HG02678 (cell line): Measurements from ENCODE around the gene EFEMP1.
"Not testable (repeated sequence)": the region's sequence is repeated elsewhere in the genome, so short reads cannot be mapped to it uniquely, and the experiment has no call there.

ENCODE experiments used
- ATAC-seq: cut with Tn5 transposase; IDR thresholded peaks from one replicate; pipeline ENCODE4 v1.9.1; 2021; ENCODE audit warnings: mild to moderate bottlenecking, moderate library complexity; ENCODE audit not compliant: unreplicated experiment

The EFEMP1 gene

DNA sequence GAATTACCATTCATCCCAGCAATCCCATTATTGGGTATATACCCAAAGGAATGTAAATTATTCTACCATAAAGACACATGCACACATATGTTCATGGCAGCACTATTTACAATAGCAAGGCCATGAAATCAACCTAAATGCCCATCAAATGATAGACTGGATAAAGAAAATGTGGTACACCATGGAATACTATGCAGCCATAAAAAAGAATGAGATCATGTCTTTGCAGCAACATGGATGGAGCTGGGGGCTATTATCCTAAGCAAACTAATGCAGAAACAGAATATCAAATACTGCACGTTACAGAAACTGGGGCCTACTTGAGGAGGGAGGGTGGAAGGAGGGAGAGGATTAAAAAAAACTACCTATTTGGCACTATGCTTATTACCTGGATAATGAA lies 85.5 kb downstream of the EFEMP1 start:
- ATAC-seq = not testable (repeated sequence)

DNA sequence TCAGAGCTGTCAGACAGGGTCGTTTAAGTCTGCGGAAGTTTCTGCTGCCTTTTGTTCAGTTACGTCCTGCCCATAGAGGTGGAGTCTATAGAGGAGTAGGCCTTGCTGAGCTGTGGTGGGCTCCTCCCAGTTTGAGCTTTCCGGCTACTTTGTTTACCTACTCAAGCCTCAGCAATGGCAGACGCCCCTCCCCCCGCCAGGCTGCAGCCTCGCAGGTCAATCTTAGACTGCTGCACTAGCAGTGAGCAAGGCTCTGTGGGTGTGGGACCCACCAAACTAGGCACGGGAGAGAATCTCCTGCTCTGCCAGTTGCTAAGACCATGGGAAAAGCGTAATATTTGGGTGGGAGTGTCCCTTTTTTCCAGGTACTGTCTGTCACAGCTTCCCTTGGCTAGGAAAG lies 86.5 kb downstream of the EFEMP1 start:
- ATAC-seq = no peak

DNA sequence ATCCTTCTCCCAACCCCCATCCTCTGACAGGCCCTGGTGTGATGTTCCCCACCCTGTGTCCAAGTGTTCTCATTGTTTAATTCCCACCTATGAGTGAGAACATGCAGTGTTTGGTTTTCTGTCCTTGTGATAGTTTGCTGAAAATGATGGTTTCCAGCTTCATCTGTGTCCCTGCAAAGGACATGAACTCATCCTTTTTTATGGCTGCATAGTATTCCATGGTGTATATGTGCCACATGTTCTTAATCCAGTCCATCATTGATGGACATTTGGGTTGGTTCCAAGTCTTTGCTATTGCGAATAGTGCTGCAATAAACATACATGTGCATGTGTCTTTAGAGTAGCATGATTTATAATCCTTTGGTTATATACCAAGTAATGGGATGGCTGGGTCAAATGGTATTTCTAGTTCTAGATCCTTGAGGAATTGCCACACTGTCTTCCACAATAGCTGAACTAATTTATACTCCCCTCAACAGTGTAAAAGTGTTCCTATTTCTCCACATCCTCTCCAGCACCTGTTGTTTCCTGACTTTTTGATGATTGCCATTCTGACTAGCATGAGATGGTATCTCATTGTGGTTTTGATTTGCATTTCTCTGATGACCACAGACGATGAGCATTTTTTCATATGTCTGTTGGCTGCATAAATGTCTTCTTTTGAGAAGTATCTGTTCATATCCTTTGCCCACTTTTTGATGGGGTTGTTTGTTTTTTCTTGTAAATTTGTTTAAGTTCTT lies 91.7 kb downstream of the EFEMP1 start:
- ATAC-seq = not testable (repeated sequence)

DNA sequence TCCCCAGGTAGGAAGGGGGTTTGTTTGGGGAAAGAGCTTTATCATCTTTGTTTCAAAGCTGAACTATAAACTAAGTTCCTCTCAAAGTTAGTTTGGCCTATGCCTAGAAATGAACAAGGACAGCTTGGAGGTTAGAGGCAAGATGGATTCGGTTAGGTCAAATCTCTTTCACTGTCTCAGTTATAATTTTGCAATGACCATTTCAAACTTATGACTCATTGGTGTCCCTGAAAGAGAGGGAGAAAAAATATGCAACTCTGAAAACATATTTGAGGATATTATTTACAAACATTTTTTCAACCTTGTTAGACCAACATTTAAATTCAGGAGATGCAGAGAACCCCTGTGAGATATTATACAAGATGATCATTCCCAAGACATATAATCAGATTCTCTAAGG lies 95.7 kb downstream of the EFEMP1 start:
- no peak for ATAC-seq

DNA sequence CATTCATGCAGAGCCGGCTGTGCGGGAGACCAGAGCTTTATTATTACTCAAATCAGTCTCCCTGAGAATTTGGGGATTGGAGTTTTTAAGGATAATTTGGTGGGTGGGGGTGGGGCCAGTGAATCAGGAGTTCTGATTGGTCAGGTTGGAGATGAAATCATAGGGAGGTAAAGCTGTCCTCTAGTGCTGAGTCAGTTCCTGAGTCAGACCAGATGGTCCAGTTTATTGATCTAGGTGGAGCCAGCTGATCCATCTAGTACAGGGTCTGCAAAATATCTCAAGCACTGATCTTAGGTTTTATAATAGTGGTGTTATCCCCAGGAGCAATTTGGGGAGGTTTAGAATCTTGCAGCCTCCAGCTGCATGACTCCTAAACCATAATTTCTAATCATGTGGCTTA lies 96.2 kb downstream of the EFEMP1 start:
- ATAC-seq = not testable (repeated sequence)

DNA sequence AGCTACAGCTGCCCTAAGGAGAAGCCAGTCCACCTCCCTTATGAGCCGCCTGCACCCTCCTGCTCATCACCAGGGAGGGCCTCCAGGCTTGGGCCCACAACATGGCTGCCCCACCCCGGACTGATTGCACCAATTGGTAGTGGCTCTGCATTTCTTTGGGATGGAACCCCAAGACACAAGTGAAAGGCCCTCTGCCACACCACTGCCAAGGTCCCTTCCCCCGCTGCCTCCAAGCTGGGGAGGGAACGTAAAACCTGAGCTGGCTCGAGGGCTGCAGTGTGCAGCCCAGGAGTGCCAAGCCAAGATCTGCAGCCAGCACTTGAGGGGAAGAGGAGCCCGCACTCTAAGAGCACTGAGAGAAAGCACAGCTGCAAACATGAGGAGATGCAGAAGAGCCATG lies 97.3 kb downstream of the EFEMP1 start:
- no peak for ATAC-seq

DNA sequence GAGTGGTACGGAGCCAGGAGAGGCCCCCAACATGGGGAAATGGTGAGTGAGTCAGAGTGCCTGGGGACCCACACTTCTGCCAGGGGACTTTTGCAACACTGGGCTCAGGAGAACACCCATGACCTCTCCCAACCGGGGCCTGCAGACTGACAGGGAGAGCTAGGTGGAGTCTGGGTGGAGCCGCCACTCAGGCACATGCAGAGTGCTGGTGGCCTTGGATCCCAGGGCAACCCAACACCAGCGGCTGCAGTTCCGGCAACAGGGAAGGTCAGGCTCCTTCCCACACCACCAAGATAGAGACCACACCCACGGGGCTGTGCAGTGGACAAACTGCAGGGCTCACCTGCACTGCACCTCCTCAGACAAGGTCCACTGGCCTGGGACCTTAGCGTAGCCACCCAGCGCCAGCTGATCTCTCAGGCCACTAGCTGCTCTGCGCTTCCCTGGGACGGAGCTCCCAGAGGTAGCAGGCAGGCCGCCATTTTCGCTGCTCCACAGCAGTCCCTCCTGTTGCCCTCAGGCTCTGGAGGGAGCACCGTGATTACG lies 99.0 kb downstream of the EFEMP1 start:
- no peak for ATAC-seq
